HG02623 (cell line): Measurements from ENCODE around the gene TPH1.

Source experiments
- ATAC-seq: cut with Tn5 transposase; IDR thresholded peaks from one replicate; pipeline ENCODE4 v1.9.1; 2021; ENCODE audit warnings: moderate library complexity; ENCODE audit not compliant: unreplicated experiment

Gene TPH1

GRCh38 chr11:18046116-18046777 is at the start of gene TPH1:
Gene TPH1 (minus strand): TSS chr11:18046269. CDS start chr11:18040762, 5,507 bp downstream.
- no peak for ATAC-seq

- ATAC-seq: no peak
These were observed 47.9 kb upstream of the TPH1 start for GRCh38 chr11:18093959-18094358.

GRCh38 chr11:18091731-18092130 is 45.7 kb upstream of the TPH1 start:
- ATAC-seq: no peak

- no peak for ATAC-seq
These were observed 42.9 kb upstream of the TPH1 start for GRCh38 chr11:18088966-18089365.

- ATAC-seq: no peak
These were observed 42.3 kb upstream of the TPH1 start for GRCh38 chr11:18088366-18088765.

GRCh38 chr11:18081551-18081950 is 35.5 kb upstream of the TPH1 start:
- no peak for ATAC-seq

GRCh38 chr11:18080451-18080850 is 34.4 kb upstream of the TPH1 start:
- no peak for ATAC-seq

- no peak for ATAC-seq
These were observed 32.8 kb upstream of the TPH1 start for GRCh38 chr11:18078909-18079308.

- no peak for ATAC-seq
These were observed 29.4 kb upstream of the TPH1 start for GRCh38 chr11:18075444-18075843.

- ATAC-seq: no peak
These were observed 25.1 kb upstream of the TPH1 start for GRCh38 chr11:18071098-18071705.

GRCh38 chr11:18067372-18067771 is 21.3 kb upstream of the TPH1 start:
- no peak for ATAC-seq

GRCh38 chr11:18066626-18067025 is 20.6 kb upstream of the TPH1 start:
- ATAC-seq: no peak

- ATAC-seq: no peak
These were observed 19.5 kb upstream of the TPH1 start for GRCh38 chr11:18065572-18065971.

GRCh38 chr11:18064450-18065054 is 18.5 kb upstream of the TPH1 start:
- ATAC-seq: no peak

GRCh38 chr11:18063862-18064434 is 17.9 kb upstream of the TPH1 start:
- ATAC-seq: no peak

GRCh38 chr11:18063125-18063524 is 17.1 kb upstream of the TPH1 start:
- no peak for ATAC-seq

- ATAC-seq: no peak
These were observed 15.3 kb upstream of the TPH1 start for GRCh38 chr11:18061351-18061750.

- ATAC-seq: no peak
These were observed 10.6 kb upstream of the TPH1 start for GRCh38 chr11:18056561-18057181.

GRCh38 chr11:18054511-18055103 is 8.5 kb upstream of the TPH1 start:
- no peak for ATAC-seq

- no peak for ATAC-seq
These were observed 4.8 kb upstream of the TPH1 start for GRCh38 chr11:18050848-18051247.

- no peak for ATAC-seq
These were observed 9.6 kb downstream of the TPH1 start for GRCh38 chr11:18036456-18036855.
